ENCODE data around the gene DMAP1. TPM values are rescaled to one million over a fixed set of nuclear protein-coding genes. Genes with fewer than 3 reads are reported as not detected.
A peak's percentile ranks its signal among the peaks of the same experiment; 100 is the strongest.

The DMAP1 gene
- total RNA-seq, 2 experiments from 2014 or later: 30.2 to 34.8 TPM

DNA sequence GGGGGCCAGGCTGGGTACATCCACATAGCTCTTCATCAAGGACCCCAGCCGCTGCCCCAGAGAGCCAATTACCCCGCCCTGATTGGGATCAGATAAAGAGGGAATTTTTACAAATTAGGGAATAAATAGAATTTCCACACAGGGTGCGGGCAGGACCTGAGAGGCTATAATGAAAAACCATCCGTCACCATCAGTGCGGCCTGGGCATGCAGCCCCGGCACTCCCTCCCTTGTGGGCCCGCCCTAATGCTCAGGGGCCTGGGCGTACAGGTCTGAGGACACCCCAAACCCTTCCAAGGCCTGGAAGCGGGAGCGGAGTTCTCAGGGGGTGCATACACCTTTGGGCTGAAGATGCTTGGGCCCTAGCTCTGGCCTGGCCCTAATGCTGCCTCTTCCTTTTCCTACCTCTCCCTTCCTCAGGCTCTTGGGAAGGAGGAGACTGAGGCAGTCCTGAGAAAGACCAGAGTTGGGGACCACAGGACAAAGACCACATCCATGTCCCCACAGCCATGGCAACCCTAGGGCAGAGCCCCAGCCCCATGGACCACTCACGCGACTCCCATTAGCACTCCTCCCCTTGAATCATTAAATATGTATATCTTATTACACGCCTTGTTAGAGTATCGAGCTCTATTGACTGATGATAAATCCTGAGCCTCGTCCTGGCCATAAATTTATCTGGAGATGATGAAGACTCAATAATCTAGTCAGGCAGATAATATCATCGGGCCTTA, 16.3 kb downstream of the DMAP1 start:
- H3K27ac Mint-ChIP-seq: no peak overlapping the region
- intact Hi-C loops (cut with DNase I, micrococcal nuclease): no loop called here
- DNase-seq (no peak), ATAC-seq (no peak)
- no peaks in the 10 kb centered on the region for H3K4me1 Mint-ChIP-seq
- no peak overlapping the region for H3K4me3 Mint-ChIP-seq
- no peaks in the 10 kb centered on the region for H3K27me3 Mint-ChIP-seq
- peaks cover 1% of the 10 kb centered on the region for H3K36me3 Mint-ChIP-seq (ENCODE audit: low read depth)
- H3K9me3 Mint-ChIP-seq (ENCODE audit: low read depth): no peaks in the 10 kb centered on the region
- ChIA-PET CTCF (interaction anchor here (0.6 kb wide), 1 partner anchor 130 kb away, joined by 3 read pairs; no protein-coding TSS in a partner anchor), POLR2A (no interaction called here)

DNA sequence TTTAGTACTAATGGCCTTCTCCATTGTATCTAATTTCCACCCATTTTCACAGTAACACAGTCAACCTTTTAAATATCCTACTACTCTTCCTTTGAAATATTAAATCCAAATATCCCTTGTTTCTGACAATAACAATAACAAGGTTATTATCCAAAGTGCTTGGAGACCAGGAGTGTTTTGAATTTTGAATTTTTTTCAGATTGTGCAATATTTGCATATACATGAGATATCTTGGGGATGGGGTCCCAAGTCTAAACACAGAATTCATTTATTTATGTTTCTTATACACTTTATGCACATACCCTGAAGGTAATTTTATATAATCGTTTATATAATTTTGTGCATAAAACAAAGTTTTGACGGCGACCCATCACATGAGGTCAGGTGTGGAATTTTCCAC, 17.5 kb downstream of the DMAP1 start:
- H3K36me3 Mint-ChIP-seq (ENCODE audit: low read depth): peaks cover 1% of the 10 kb centered on the region
- intact Hi-C loops (cut with DNase I, micrococcal nuclease): no loop called here
- no peak overlapping the region for H3K4me3 Mint-ChIP-seq
- H3K27ac Mint-ChIP-seq: no peak overlapping the region
- H3K27me3 Mint-ChIP-seq: no peaks in the 10 kb centered on the region
- no peak for ATAC-seq
- no peaks in the 10 kb centered on the region for H3K9me3 Mint-ChIP-seq (ENCODE audit: low read depth)
- no peak for DNase-seq
- no peaks in the 10 kb centered on the region for H3K4me1 Mint-ChIP-seq
- ChIA-PET POLR2A (no interaction called here), CTCF (no interaction called here)

- Mint-ChIP-seq H3K27me3 (no peaks in the 10 kb centered on the region), H3K4me3 (no peak overlapping the region), H3K36me3 (ENCODE audit: low read depth) (peaks cover 1% of the 10 kb centered on the region), H3K27ac (no peak overlapping the region), H3K4me1 (peaks cover 7% of the 10 kb centered on the region), H3K9me3 (ENCODE audit: low read depth) (no peaks in the 10 kb centered on the region)
- ATAC-seq (no peak), DNase-seq (no peak)
- ChIA-PET POLR2A (no interaction called here), CTCF (interaction anchor here (0.9 to 2.8 kb wide), 3 partner anchors 16 to 98 kb away, joined by 3 to 15 read pairs (median 4); no protein-coding TSS in a partner anchor)
- intact Hi-C loops (cut with DNase I, micrococcal nuclease): no loop called here
Measured at GRCh38 chr1:44233593-44233992, 20.3 kb downstream of the DMAP1 start.

- no peaks in the 10 kb centered on the region for H3K9me3 Mint-ChIP-seq (ENCODE audit: low read depth)
- H3K4me1 Mint-ChIP-seq: peaks cover 10% of the 10 kb centered on the region
- intact Hi-C loops (cut with DNase I, micrococcal nuclease): no loop called here
- POLR2A ChIA-PET: no interaction called here
- ATAC-seq (no peak), DNase-seq (no peak)
- H3K27ac Mint-ChIP-seq: no peak overlapping the region
- peaks cover 4% of the 10 kb centered on the region for H3K36me3 Mint-ChIP-seq (ENCODE audit: low read depth)
- H3K27me3 Mint-ChIP-seq: no peaks in the 10 kb centered on the region
- CTCF ChIA-PET: interaction anchor here (0.9 to 1.2 kb wide), 2 partner anchors 18 to 58 kb away, joined by 3 to 4 read pairs; no protein-coding TSS in a partner anchor
- H3K4me3 Mint-ChIP-seq: no peak overlapping the region
Measured at GRCh38 chr1:44235808-44236207, 22.5 kb downstream of the DMAP1 start.

DNA sequence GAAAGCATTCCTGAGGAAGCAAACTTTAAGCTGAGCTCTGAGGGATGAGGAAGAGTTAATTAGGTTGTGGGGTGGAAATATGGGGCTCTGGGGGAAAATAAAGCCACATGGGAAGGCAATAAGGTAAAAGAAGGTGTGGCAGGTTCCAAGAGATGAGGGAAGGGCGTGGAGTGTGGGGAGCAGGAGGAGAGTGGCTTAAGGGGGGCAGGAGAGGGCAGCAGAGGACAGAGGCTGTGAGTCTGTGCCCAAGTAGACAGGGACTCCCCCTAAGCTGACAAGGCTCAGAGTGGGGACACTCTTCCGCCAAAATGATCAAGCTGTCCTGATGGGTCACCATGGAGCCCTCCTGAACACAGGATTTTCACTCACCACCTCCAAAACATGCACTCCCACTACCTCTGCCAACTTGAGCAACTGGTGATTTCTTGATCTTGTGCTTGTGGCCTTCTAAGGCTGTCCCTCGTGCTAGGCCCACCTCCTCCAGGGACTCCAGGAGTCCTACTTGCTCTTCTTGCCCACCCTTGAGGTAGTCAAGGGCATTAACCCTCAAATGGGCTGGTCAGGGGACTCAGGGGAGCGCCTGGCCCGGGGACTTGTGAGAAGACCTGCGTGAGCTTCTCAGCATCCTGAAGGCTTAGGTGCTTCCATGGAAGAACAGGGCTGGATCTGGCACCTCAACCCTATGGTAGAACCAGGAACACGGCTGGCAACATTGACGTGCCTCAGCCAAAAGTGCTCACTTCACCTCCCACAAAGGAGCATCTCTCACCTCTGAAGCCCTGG, 23.4 kb downstream of the DMAP1 start:
- ChIA-PET POLR2A (no interaction called here), CTCF (interaction anchor here (1.2 kb wide), 2 partner anchors 18 to 19 kb away, joined by 4 to 5 read pairs; no protein-coding TSS in a partner anchor)
- ATAC-seq (no peak), DNase-seq (no peak)
- peaks cover 3% of the 10 kb centered on the region for H3K36me3 Mint-ChIP-seq (ENCODE audit: low read depth)
- H3K27ac Mint-ChIP-seq: no peak overlapping the region
- H3K4me1 Mint-ChIP-seq: peaks cover 10% of the 10 kb centered on the region
- intact Hi-C loops (cut with DNase I, micrococcal nuclease): no loop called here
- no peaks in the 10 kb centered on the region for H3K27me3 Mint-ChIP-seq
- H3K4me3 Mint-ChIP-seq: no peak overlapping the region
- H3K9me3 Mint-ChIP-seq (ENCODE audit: low read depth): no peaks in the 10 kb centered on the region

GRCh38 chr1:44237721-44238457, 24.6 kb downstream of the DMAP1 start:
- peaks cover 10% of the 10 kb centered on the region for H3K4me1 Mint-ChIP-seq
- peak; percentile 88 for ATAC-seq
- H3K4me3 Mint-ChIP-seq: no peak overlapping the region
- POLR2A ChIA-PET: interaction anchor here (0.6 kb wide), 2 partner anchors 93 to 1006 kb away, joined by 3 read pairs; no protein-coding TSS in a partner anchor
- no peaks in the 10 kb centered on the region for H3K9me3 Mint-ChIP-seq (ENCODE audit: low read depth)
- intact Hi-C loops (cut with DNase I, micrococcal nuclease): loop anchor here (1.0 to 2.0 kb wide), 2 partner anchors 21 to 146 kb away; no protein-coding TSS in a partner anchor
- H3K27me3 Mint-ChIP-seq: no peaks in the 10 kb centered on the region
- no peak overlapping the region for H3K27ac Mint-ChIP-seq
- CTCF ChIA-PET: interaction anchor here (0.5 to 2.0 kb wide), 13 partner anchors 11 to 1048 kb away, joined by 3 to 8 read pairs (median 3); partner anchors contain the start of gene DMAP1
- peak; percentile 74 for DNase-seq
- peaks cover 3% of the 10 kb centered on the region for H3K36me3 Mint-ChIP-seq (ENCODE audit: low read depth)

DNA sequence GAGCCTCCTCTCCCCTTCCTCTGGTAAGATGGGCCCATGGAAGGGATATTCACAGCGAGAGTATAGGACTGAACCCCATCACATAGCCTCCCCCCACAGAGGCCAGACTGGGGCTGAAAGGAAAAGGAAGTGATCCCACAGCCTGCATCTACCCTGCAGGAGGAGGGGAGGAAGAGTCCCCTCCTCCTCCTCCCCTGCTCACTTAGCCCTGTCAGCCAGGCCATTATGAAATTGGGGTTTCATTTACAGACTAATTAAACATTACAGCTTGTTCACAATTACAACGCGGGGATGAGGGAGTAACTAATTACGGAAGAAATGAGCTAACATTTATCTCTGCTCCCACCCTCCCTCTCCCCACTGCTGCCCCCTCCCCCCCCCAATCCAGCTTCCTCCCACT, 25.4 kb downstream of the DMAP1 start:
- intact Hi-C loops (cut with DNase I, micrococcal nuclease): loop anchor here (1.0 to 2.0 kb wide), 2 partner anchors 22 to 146 kb away; no protein-coding TSS in a partner anchor
- Mint-ChIP-seq H3K36me3 (ENCODE audit: low read depth) (peaks cover 3% of the 10 kb centered on the region), H3K4me1 (peaks cover 10% of the 10 kb centered on the region), H3K27me3 (no peaks in the 10 kb centered on the region), H3K9me3 (ENCODE audit: low read depth) (no peaks in the 10 kb centered on the region), H3K4me3 (no peak overlapping the region), H3K27ac (no peak overlapping the region)
- POLR2A ChIA-PET: interaction anchor here (0.6 kb wide), 1 partner anchor 1007 kb away, joined by 3 read pairs; no protein-coding TSS in a partner anchor
- CTCF ChIA-PET: interaction anchor here (0.5 to 2.0 kb wide), 13 partner anchors 10 to 1826 kb away, joined by 3 to 8 read pairs (median 3); partner anchors contain the start of gene DMAP1
- ATAC-seq (no peak), DNase-seq (no peak)

DNA sequence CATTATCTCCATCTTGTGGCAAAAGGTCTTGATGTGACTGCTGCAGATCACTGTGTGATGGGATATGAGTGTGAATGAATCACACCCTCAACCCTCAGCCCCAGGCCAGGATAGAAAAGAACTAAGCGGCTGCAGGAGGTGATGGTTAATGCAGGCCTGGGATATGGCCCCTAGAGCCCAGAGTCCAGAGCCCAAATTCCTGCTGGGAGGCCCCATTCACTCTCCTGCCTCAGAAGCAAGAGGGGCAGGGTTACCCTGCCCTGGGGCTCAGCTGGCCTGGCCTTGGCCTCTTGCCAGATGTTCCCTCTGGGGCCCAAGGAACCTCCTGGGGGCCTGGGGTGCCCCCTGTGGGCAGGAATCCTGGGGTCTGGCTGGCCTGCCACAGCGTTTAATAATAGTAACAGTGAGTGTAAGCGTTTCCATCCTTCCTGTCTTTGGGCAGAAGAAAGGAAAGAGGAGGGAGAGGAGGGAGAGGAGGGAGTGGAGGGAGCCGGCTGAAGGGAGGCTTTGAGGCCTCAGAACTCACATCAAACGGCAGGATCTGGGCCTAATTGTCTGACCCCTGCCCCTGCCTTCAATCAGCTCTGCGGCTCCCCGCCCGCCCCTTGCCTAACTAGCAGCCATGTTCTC, 26.2 kb downstream of the DMAP1 start:
- ATAC-seq: peak; percentile 62
- ChIA-PET POLR2A (interaction anchor here (0.5 to 0.6 kb wide), 2 partner anchors 95 to 196 kb away, joined by 3 to 5 read pairs; no protein-coding TSS in a partner anchor), CTCF (interaction anchor here (0.7 to 2.0 kb wide), 7 partner anchors 12 to 1825 kb away, joined by 3 to 8 read pairs (median 3); no protein-coding TSS in a partner anchor)
- Mint-ChIP-seq H3K4me1 (peaks cover 10% of the 10 kb centered on the region), H3K27me3 (no peaks in the 10 kb centered on the region), H3K36me3 (ENCODE audit: low read depth) (peaks cover 3% of the 10 kb centered on the region), H3K4me3 (no peak overlapping the region), H3K9me3 (ENCODE audit: low read depth) (no peaks in the 10 kb centered on the region), H3K27ac (no peak overlapping the region)
- DNase-seq: peak; percentile 18
- intact Hi-C loops (cut with DNase I, micrococcal nuclease): loop anchor here in 1 of 2 experiments (2.0 kb wide), 1 partner anchor 23 kb away; no protein-coding TSS in a partner anchor

DNA sequence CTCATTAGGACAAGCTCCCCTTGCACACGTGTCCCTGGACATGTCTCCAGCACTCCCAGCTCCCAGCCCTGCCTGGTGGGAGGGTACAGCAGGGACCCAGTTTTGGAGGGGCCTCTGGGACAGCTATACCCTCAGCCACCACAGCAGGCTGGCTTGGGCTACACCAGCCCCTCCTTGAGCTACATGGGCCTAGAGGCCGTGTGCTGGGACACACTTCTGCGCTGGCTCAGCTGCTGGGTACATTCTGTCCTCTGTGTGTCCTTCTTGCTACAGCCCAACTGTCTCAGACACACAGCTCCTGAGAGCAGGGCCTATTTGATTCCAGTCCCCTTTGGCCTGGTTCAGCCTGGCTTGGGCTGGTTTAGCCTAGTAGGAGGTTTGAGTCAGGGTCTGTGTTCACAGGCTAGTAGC, 26.7 kb downstream of the DMAP1 start:
- Mint-ChIP-seq H3K27me3 (no peaks in the 10 kb centered on the region), H3K36me3 (ENCODE audit: low read depth) (peaks cover 3% of the 10 kb centered on the region), H3K4me1 (peaks cover 10% of the 10 kb centered on the region), H3K9me3 (ENCODE audit: low read depth) (no peaks in the 10 kb centered on the region), H3K27ac (no peak overlapping the region), H3K4me3 (no peak overlapping the region)
- CTCF ChIA-PET: interaction anchor here (0.6 to 2.0 kb wide), 5 partner anchors 11 to 207 kb away, joined by 3 to 8 read pairs (median 3); no protein-coding TSS in a partner anchor
- DNase-seq (no peak), ATAC-seq (no peak)
- intact Hi-C loops (cut with DNase I, micrococcal nuclease): loop anchor here in 1 of 2 experiments (2.0 kb wide), 1 partner anchor 23 kb away; no protein-coding TSS in a partner anchor
- POLR2A ChIA-PET: interaction anchor here (0.5 to 0.6 kb wide), 2 partner anchors 192 to 195 kb away, joined by 3 to 5 read pairs; no protein-coding TSS in a partner anchor

GRCh38 chr1:44240802-44241671, 27.8 kb downstream of the DMAP1 start:
- ChIA-PET POLR2A (no interaction called here), CTCF (interaction anchor here (0.7 to 1.9 kb wide), 2 partner anchors 28 to 79 kb away, joined by 4 to 6 read pairs; partner anchors contain the start of gene DMAP1)
- Mint-ChIP-seq H3K4me3 (no peak overlapping the region), H3K9me3 (ENCODE audit: low read depth) (no peaks in the 10 kb centered on the region), H3K27ac (no peak overlapping the region), H3K27me3 (no peaks in the 10 kb centered on the region), H3K36me3 (ENCODE audit: low read depth) (peaks cover 3% of the 10 kb centered on the region), H3K4me1 (peaks cover 10% of the 10 kb centered on the region)
- ATAC-seq: no peak
- DNase-seq: no peak
- intact Hi-C loops (cut with DNase I, micrococcal nuclease): no loop called here
